ENCODE measurements around the gene JMJD8.

Gene JMJD8

DNA sequence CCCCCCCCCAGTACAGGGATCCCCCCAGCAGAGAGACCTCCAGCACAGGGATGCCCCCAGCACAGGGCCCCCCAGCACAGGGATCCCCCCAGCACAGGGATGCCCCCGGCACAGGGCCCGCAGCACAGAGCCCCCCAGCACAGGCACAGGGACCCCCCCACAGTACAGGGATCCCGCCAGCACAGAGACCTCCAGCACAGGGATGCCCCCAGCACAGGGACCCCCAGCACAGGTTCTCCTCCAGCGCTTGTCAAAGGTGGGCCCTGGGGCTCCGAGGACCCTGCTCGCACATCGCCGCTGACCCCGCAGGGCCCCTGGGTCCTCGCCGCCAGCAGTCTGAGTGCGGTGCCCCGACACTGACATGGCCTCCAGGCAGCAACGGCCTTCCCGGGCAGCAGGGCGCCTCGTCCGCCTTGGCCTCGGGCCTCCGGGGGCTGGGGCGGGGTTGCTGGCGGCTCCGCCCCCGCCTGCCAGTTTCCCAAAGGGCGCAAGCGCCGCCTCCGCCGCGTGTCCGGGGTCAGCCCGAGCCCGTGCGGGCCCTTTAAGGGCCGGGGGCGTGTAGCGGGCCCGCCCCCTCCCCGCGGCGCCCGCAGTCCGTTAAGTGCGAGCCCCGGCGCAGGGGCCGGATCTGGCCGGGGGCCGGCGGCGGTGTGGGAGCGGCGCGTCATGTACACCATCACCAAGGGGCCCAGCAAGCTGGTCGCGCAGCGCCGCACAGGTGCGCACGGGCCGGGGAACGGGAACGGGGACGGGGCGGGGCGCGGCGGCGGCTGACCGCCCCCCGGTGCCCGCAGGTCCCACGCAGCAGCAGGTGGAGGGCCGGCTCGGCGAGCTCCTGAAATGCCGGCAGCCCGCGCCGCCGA lies 42.6 kb downstream of the JMJD8 start, which contains the start of gene MCRIP2:
TSS of gene MCRIP2 (plus strand) at position 503 of the 863 bp plus-strand sequence. CDS start at position 667, 164 bp downstream.
- H3K4me3 ChIP-seq (ENCODE audit: low read depth, low read length), result peak within 1 kb of the TSS; percentile 53
- H3K27ac ChIP-seq, result no peak within 1 kb of the TSS
- peak; percentile 18 for DNase-seq
- no peaks in the 10 kb centered on the region for H3K27me3 ChIP-seq (replicated peaks)
- no peaks in the 10 kb centered on the region for H3K36me3 ChIP-seq (replicated peaks)
- TF ChIP-seq, protein P1, sequence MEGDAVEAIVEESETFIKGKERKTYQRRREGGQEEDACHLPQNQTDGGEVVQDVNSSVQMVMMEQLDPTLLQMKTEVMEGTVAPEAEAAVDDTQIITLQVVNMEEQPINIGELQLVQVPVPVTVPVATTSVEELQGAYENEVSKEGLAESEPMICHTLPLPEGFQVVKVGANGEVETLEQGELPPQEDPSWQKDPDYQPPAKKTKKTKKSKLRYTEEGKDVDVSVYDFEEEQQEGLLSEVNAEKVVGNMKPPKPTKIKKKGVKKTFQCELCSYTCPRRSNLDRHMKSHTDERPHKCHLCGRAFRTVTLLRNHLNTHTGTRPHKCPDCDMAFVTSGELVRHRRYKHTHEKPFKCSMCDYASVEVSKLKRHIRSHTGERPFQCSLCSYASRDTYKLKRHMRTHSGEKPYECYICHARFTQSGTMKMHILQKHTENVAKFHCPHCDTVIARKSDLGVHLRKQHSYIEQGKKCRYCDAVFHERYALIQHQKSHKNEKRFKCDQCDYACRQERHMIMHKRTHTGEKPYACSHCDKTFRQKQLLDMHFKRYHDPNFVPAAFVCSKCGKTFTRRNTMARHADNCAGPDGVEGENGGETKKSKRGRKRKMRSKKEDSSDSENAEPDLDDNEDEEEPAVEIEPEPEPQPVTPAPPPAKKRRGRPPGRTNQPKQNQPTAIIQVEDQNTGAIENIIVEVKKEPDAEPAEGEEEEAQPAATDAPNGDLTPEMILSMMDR (IDR thresholded peaks at IDR 0.05; ENCODE audit: low read depth, low read length, missing control alignments), result no peak
- in situ Hi-C loops (cut with HindIII; ENCODE audit: low pct_ligation_motif_present, low sequenced_read_pairs), result no loop called here

DNA sequence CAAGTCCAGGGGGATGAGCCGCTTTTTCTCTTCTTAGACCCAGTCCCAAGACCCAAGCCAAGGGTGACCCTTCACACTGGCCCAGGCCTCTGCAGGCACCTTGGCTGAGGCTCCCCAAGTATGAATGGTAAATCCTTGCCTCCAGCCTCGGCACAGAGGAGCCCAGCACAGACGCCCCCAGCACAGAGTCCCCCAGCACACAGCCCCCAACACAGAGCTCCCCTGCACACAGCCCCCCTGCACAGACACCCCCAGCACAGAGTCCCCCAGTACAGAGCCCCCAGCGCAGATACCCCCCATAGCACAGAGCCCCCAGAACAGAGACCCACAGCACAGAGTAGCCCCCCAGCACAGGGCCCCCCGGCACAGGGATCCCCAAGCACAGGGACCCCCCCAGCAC lies 43.5 kb downstream of the JMJD8 start:
- H3K4me3 ChIP-seq (ENCODE audit: low read depth, low read length), result no peak overlapping the region

DNA sequence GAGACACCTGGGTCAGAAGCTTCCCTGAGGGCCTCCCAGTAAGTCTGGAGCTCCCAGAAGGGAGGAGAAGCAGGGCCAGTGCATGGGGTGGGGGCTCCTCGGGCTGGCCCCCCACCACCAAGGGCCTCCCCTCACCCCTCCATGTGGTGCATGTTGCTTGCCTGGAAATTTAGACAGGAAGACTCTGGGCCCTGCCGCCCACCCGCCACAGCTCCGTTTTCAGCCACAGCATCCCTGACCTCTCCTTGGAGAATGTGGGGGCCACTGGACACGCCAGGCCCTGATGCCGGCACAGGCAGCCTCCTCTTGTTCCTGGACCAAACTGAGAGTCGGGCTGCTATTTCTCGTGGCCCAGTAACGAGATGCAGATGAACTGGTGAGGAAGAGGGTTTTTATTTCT lies 45.3 kb downstream of the JMJD8 start:
- Histone ChIP-seq H3K27me3 (replicated peaks) (no peaks in the 10 kb centered on the region), H3K4me3 (ENCODE audit: low read depth, low read length) (no peak overlapping the region), H3K36me3 (replicated peaks) (peaks cover 2% of the 10 kb centered on the region), H3K27ac (no peak overlapping the region)
- TF ChIP-seq, protein P1 (IDR thresholded peaks at IDR 0.05; ENCODE audit: low read depth, low read length, missing control alignments), result no peak
- in situ Hi-C loops (cut with HindIII; ENCODE audit: low pct_ligation_motif_present, low sequenced_read_pairs), result no loop called here
- DNase-seq, result no peak

More for the DNA sequence above, 43.5 kb downstream of the JMJD8 start:
- Histone ChIP-seq H3K27ac (no peak overlapping the region), H3K36me3 (replicated peaks) (no peaks in the 10 kb centered on the region), H3K27me3 (replicated peaks) (no peaks in the 10 kb centered on the region)
- no peak for DNase-seq
- TF ChIP-seq, protein P1 (IDR thresholded peaks at IDR 0.05; ENCODE audit: low read depth, low read length, missing control alignments), result no peak
- in situ Hi-C loops (cut with HindIII; ENCODE audit: low pct_ligation_motif_present, low sequenced_read_pairs), result no loop called here

DNA sequence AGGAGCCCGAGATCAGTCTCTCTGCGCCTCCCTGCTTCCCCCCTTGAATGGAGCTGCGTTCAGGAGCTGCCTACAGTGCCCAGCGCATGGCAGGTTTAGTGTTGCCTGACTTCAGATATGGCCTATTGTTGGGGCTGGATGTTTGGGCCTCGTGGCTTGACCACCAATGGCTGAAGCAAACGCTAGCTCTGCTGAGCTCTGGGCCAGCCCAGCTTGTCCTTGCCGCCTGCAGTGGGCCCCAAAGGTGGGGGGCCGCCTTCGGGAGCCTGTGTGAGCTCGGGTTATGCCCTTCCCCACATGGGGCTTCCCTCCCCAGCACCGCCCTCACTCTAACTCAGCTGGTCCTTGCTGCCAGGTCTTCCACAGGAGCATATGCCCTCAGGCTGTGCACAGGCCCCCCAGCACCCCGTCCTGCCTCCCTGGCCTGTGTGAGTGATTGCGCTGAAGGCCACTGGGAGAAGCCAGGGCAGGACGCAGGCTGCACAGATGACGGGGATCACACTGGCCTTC lies 46.0 kb downstream of the JMJD8 start:
- TF ChIP-seq, protein P1 (IDR thresholded peaks at IDR 0.05; ENCODE audit: low read depth, low read length, missing control alignments), result no peak
- Histone ChIP-seq H3K27ac (no peak overlapping the region), H3K36me3 (replicated peaks) (peaks cover 9% of the 10 kb centered on the region), H3K4me3 (ENCODE audit: low read depth, low read length) (no peak overlapping the region), H3K27me3 (replicated peaks) (no peaks in the 10 kb centered on the region)
- DNase-seq, result no peak
- in situ Hi-C loops (cut with HindIII; ENCODE audit: low pct_ligation_motif_present, low sequenced_read_pairs), result no loop called here

DNA sequence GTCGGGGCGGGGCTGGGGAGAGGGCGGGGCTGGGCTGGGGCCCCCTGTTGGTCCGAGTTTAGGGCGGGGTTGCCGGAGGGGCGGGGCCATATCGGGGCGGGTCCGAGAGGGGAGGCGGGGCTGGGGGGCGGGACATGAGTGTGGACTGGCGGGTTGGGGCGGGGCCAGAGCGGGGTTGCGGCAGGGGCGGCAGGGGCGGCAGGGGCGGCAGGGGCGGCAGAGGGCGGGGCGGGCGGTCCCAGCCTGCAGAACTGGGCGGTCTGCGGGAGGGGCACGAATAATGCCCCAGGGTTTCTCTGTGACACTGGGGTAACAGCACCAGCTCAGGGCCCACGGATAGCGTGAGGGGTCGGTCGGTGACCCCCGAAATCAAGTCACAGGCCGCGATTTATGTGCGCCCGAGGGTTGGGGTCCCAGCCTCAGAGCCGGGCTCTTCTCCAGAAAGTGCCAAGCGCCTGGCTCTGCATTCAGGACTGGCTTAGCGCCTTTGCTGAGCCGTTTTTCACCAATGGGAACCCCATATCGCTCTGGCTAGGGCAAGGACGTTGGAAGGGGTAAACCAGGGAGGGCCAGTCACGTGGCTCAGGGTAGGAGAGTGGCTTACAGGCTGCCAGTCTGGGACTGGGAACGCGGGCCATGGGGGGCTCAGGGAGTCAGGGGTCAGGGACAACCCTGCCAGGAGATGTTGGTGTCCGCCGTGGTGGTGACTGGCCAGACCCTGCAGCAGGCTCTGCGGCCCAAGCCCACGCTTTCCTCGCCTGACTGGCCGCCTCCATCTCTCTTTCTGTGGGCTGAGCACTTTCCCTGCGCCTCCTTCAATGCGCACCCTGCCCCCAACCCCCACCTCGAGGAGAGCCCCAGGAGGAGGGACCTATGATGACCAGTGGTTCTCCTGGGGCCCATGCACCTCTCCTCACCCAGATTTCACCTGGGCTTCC lies 46.8 kb downstream of the JMJD8 start:
- TF ChIP-seq, protein P1 (IDR thresholded peaks at IDR 0.05; ENCODE audit: low read depth, low read length, missing control alignments), result no peak
- H3K27ac ChIP-seq, result no peak overlapping the region
- DNase-seq, result peak; percentile 73
- in situ Hi-C loops (cut with HindIII; ENCODE audit: low pct_ligation_motif_present, low sequenced_read_pairs), result no loop called here
- H3K4me3 ChIP-seq (ENCODE audit: low read depth, low read length), result peak overlapping the region; percentile 81
- peaks cover 9% of the 10 kb centered on the region for H3K36me3 ChIP-seq (replicated peaks)
- no peaks in the 10 kb centered on the region for H3K27me3 ChIP-seq (replicated peaks)
